GM12891 (cell line): ENCODE data around the gene DISP2.

Experiments
- POLR2A ChIP-seq: IDR thresholded peaks from 2 replicates; pipeline ENCODE4 v1.6.1; 2011; ENCODE audit warnings: low read depth, low read length, control low read depth
- TAF1 ChIP-seq: IDR thresholded peaks from 2 replicates; pipeline ENCODE4 v1.6.1; 2011; ENCODE audit warnings: low read depth, low read length, control low read depth

- no peak for TF ChIP-seq POLR2A
- TF ChIP-seq TAF1, result no peak
Measured at GRCh38 chr15:40369474-40369869, 11.5 kb downstream of the DISP2 start.
